Right ventricle myocardium inferior (tissue), 1 donor: ENCODE measurements around the gene ACHE. TPM values are rescaled to one million over a fixed set of nuclear protein-coding genes. Genes with fewer than 3 reads are reported as not detected.
A peak's percentile ranks its signal among the peaks of the same experiment; 100 is the strongest.

Experiments used
- ATAC-seq: fragments of 200-7000 bp; cut with Tn5 transposase; one replicate; pipeline ENCODE4 v1.9.1; 2020; ENCODE audit warnings: mild to moderate bottlenecking, moderate library complexity
- DNase-seq: peaks from one replicate; pipeline ENCODE4 v3.0.0; 2021; ENCODE audit errors: missing footprints
- intact Hi-C: fragments of 100-400 bp; cut with DNase I; formaldehyde crosslinking; loops from one replicate; pipeline ENCODE4 v1.11.0; 2022
- total RNA-seq: library from RNA; stranded (reverse); fragmentation: NEBNext Ultra II Directional; extraction: Animal tissue kit (Norgen Biotek cat#: 25700); gene quantifications from one replicate; pipeline ENCODE4 v1.2.1, GENCODE V29; 2021
- donor health status: DM: no; HTN: yes; CAD: no; lungs with severe emphysema.

Gene ACHE
- total RNA-seq, 1 donor from 2014 or later: 0.73 TPM

DNA sequence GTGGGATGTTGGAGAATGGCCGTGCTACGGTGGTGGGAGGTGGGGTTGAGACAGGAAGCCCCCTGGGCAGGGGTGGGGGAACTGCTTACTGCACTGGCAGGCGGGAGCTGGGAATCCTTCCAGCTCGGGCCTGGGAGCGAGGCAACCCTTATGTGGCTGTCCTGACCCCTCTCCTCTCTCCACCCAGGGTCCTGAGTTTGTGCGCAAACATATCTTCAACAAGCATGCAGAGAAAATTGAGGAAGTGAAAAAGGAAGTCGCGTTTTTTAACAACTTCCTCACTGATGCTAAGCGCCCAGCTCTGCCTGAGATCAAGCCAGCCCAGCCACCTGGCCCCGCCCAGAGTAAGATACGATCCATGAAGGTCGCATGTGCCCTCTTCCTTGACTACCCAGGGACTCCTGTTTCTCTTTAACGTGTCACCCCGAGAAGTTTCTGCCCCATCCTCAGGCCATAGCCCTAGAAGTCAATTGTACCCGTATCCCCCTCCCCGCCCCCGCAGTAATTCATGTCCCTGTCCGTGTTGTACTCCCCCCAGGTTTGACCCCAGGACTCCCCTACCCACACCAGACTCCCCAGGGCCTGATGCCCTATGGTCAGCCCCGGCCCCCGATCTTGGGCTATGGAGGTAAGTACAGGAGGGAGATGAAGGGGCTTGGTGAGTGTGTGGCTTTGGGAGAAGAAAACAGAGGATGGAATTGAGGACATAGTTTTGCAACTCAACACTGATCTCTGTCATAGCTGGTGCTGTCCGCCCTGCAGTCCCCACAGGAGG is 8.0 kb downstream of the ACHE start:
- no peak for ATAC-seq
- intact Hi-C loops: loop anchor here (2.0 kb wide), 1 partner anchor 13 kb away; the partner anchor contains the start of gene SRRT
- DNase-seq: peak; percentile 82

DNA sequence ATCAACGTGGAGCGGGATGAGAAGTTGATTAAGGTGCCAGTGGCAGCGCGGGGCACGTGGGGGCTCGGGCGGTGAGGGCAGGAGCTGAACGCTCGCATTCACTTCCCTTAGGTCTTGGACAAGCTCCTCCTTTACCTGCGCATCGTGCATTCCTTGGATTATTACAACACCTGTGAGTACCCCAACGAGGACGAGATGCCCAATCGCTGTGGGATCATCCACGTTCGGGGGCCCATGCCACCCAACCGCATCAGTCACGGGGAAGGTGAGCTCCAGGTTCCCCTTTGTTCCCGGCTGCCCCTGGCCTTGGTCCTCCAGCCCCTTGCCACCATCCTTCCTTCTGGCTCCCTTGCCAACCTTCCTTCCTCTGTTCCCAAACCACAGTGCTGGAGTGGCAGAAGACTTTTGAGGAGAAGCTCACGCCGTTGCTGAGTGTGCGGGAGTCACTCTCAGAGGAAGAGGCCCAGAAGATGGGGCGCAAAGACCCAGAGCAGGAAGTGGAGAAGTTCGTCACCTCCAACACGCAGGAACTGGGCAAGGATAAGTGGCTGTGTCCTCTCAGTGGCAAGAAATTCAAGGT is 8.7 kb downstream of the ACHE start:
- intact Hi-C loops: no loop called here
- ATAC-seq (no peak), DNase-seq (peak; percentile 31)

DNA sequence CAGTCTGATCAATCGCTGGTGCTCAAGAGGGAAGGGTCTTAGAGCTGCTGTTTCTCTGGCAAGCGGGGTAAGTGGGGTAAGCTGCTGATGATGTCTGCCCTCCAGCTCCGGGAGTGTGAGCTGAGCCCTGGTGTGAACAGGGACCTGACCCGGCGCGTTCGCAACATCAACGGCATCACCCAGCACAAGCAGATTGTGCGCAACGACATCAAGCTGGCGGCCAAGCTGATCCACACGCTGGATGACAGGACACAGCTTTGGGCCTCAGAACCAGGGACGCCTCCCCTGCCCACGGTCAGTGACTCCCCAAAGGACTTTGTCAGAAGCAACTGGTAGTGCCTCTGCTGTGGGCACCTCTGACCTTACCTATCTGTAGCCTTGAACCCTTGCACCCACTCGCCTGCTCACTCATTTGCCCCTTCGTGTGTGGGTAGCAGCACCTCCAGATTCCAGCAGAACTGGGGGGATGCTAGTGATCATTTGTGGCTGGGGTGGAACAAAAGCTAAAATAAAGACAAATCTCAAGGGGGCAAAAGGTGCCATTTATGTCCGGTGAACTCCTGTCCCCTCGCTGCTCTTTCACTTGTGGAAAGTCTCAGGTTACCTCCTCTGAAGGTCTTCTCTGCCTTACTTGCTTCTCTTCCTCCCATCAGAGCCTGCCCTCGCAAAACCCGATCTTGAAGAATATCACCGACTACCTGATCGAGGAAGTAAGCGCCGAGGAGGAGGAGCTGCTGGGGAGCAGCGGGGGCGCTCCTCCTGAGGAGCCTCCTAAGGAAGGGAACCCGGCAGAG is 9.3 kb downstream of the ACHE start:
- DNase-seq: peak; percentile 60
- no peak for ATAC-seq
- intact Hi-C loops: no loop called here

DNA sequence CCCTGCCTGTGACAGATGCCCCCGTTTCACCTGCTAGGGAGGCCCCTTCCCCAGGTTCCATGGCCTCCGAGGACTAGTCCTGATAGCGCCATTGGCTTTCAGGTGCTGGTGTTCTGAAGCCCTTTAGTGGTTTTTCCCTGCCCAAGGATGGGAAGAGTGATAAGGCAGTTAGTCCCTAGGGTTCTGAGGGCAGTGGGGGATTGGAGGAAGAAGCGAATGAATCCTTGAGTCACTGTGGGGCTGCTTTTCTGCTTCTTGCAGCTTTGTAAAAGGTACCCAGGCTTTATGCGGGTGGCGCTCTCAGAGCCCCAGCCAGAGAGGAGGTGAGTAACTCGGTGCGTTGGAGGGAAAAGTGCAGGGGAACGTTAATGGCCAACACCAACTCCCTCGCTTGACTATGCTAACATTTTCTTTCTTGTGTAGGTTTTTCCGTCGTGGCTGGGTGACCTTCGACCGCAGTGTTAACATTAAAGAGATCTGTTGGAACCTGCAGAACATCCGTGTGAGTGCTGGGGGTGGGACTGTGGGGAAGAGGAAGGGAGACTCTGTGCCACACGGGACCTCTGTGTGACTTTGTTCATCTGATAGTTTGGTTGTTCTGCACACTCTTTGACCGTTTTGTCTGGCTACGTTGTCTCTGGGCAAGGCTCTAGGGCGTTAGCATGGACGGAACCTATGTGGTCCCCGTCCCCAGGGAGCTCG is 10.1 kb downstream of the ACHE start:
- intact Hi-C loops: no loop called here
- peak; percentile 55 for DNase-seq
- ATAC-seq: no peak

DNA sequence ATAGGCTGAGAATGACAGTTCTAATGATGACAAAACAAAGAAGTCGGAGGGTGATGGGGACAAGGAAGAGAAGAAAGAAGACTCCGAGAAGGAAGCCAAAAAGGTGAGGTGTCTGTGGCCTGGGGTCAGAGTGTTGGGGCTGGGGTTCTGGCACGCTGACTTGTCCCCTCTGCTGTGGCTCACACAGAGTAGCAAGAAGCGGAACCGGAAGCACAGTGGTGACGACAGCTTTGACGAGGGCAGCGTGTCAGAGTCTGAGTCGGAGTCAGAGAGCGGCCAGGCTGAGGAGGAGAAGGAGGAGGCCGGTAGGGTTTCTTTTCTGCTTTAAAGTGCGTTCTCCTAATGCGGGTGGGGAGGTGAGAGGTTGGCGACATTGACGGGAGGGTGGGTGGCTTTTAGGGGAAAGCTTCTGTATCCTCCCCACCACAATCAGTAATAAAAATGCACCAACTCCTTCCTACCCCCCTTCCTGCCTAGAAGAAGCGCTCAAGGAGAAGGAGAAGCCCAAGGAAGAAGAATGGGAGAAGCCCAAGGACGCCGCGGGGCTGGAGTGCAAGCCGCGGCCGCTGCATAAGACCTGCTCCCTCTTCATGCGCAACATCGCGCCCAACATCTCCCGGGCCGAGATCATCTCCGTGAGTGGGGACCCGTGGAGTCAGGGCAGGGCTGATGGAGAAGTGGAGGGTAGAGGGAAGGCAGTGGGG is 10.8 kb downstream of the ACHE start:
- ATAC-seq (no peak), DNase-seq (peak; percentile 59)

DNA sequence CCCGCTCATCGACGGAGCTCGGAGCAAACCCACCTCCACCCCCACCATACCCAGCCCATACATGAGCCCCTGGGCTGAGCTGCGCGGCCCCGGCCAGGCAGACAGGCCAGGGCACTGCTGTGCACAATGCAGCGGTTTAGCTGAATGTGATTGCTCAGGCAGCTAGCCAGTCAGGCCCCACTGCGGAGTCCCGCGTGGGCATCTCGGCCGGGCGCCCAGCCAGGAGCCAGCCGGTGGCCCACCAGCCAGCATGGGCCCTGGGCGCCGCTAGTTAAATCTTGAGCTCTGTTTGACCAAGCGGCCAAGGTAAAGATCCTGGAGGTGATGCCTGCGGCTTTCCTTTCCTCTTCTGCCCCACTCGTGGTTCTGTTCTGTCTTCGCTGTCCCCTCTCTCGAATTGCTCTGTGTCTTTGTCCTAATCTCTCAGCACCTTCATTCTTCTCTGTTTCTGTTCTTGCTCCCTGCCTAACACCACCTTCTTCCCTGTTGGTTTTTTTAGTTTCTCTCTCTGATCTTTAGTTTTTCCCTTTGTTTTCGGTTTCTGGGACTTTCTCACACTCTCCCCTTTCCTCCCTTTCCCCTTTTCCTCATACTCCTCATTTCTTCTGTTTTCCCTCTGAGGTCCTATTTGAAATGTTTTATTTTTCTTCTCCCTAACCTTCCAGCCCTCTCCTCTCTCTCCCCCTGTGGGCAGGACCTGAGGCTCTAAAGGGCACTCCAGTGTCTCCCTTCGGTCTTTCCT is 12.7 kb downstream of the ACHE start:
- DNase-seq: peak; percentile 14

More for the DNA sequence above, 10.8 kb downstream of the ACHE start:
- intact Hi-C loops: no loop called here

DNA sequence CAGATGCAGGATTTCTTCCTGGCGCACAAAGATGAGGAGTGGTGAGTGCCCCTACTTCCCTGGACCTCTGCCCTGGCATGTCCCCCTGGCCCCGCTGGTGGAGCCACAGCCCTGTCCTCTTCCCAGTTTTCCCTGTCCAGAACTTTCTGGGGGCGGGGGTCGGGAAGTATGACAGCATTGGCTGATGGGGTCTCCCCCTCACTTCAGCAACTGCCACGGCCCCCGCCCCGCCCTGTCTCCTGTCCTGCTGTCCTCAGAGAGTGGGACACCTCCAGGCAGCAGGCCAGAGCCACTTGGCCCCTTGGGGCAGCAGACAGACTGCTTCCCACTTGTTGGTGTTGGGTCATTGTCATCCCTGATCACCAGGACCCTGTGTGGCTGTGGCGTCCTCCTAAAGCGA is 13.5 kb downstream of the ACHE start:
- DNase-seq (peak; percentile 39), ATAC-seq (no peak)
- intact Hi-C loops: no loop called here

More for the DNA sequence above, 12.7 kb downstream of the ACHE start:
- intact Hi-C loops: no loop called here
- no peak for ATAC-seq

DNA sequence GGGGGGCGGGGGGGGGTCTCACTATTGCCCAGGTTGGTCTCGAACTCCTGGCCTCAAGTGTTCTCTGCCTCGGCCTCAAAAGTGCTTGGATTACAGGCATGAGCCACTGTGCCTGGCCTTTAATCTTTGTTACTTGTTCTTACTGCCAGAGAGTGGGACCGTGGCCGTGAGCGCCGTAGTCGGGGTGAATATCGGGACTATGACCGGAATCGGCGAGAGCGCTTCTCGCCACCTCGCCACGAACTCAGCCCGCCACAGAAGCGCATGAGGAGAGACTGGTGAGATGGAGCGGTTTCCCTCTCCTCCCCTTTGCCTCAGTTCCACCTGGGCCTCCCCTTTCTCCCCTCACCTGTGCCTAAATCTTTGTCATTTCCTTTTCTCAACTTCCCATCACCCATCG is 14.6 kb downstream of the ACHE start:
- no peak for ATAC-seq
- peak; percentile 64 for DNase-seq
- intact Hi-C loops: no loop called here

DNA sequence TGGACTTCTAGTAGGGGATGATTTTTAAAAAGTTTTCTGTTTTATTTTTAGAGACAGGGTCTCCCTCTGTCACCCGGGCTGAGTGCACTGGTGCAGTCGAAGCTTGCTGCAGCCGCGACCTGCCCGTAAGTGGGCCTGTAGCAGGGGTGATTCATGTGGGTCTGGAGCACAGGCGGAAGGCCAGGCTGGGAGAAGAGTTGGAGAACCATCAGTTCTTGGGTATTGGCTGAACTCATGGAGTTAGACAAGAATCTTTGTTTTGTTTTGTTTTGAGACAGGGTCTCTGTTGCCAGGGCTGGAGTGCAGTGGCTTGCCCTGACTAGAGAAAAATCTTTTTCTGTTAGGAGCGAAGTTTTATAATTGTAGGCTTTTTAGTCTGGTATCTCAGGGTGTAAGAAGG is 15.0 kb downstream of the ACHE start:
- no peak for ATAC-seq
- intact Hi-C loops: no loop called here
- peak; percentile 2 for DNase-seq

DNA sequence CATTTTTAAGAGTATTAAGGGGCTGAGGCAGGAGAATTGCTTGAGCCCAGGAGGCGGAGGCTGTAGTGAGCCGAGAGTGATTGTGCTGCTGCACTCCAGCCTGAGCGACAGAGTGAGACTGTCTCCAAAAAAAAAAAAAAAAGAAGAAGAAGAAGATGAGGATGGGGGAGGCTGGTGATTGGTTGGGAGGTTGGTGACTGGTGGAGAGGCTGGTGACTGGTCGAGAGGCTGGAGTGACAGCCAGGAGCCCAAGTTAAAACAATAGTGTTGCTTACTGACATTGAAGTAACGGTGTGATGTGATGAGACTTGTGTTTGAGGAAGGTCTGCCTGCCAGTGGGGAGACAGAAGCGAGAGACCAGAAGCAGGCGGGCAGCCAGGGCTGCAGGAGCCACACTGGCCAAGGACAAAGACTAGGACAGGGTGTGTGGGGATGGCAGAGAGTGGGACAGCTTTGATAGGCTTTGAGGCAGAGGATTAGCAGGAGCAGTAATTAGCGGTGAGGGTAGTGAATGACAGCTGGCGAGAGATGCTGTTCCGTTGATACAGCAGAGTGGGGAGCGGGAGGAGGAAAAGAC is 15.9 kb downstream of the ACHE start:
- intact Hi-C loops: no loop called here
- DNase-seq (peak; percentile 45), ATAC-seq (peak; percentile 48)

DNA sequence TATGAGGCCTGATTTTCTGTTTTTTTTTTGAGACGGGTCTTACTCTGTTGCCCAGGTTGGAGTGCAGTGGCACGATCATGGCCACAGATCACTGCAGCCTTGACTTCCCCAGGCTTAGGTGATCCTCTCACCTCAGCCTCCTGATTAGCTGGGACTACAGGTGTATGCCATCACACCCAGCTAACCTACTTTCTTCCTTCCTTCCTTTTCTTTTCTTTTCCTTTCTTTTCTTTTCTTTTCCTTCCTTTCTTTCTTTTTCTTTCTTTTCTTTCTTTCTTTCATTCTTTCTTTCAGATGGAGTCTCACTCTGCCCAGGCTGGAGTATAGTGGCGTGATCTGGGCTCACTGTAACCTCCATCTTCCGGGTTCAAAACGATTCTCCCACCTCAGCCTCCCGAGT is 17.0 kb downstream of the ACHE start:
- ATAC-seq (no peak), DNase-seq (no peak)
- intact Hi-C loops: no loop called here

DNA sequence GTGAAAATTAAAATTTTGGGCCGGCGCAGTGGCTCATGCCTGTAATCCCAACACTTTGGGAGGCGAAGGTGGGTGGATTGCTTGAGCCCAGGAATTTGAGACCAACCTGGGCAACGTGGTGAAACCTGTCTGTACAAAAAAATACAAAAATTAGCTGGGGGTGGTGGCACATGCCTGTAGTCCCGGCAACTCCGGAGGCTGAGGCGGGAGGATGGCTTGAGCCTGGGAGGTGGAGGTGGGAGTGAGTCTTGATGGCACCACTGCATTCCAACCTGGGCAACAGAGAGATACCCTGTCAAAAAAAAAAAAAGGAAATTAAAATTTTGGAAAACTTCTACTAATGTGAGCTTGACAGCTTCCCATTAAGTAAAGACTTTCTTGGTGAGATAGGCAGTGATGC is 17.7 kb downstream of the ACHE start:
- DNase-seq (no peak), ATAC-seq (no peak)
- intact Hi-C loops: no loop called here

DNA sequence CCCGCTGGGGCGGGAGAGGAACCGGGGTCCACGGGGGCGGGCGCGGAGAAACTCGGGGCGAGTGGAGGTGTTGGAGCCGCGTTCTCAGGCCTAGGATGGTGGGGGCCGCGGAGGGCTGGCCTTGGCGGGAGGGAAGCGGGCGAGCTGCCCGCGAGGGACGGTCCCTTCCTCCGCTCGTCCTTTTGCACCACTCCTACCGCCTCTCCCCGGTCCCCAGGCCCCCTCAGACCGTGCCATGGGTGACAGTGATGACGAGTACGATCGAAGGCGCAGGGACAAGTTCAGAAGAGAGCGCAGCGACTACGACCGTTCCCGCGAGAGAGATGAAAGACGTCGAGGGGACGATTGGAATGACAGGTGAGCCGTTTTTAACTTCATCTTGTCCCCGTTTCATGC is 20.3 kb downstream of the ACHE start:
- DNase-seq (no peak), ATAC-seq (peak; percentile 49)
- intact Hi-C loops: loop anchor here (2.0 kb wide), 1 partner anchor 13 kb away; the partner anchor contains the start of gene UFSP1

DNA sequence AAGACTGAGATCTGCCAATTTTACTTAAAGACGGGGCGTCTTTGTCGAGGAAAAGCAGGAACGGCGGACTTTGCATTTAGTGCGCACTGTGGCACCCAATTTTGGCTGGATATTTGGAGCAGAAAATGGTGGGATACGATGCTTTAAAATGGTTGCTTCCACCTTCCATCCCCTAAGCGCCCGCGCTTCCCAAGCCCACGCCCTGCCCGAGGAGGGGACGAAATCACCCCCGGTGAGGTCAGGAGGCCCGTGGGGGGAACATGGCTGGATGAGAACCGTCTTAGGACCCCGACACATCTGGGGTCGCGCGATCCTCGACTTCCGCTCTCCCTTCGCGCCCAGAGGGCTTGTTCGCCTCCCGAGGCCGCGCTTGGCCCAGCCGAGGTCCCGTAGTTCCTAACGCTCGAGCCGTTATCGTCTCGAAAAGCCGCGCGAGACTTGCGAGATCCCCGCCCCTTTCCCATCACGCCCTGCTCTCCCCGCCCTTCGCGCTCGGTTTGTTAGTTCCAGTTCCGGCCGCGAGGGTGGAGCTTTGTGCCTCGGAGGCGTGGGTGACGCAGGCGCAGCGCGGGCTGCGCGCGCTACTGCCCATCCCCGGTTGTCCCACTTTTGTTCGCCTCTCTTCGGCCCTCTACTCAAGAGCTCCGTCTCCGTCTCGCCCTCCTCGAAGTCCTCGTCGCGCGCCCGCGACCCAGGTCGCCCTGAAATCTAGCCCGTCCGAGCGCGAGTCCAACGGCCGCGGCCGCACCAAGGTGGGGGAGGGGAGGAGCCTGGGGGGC is 20.9 kb downstream of the ACHE start, which contains the start of gene SRRT:
Gene SRRT, plus strand, starts transcription at position 527 of the 779 bp plus-strand sequence. CDS start 488 bp downstream, outside the sequence.
- DNase-seq (peak; percentile 100), ATAC-seq (peak; percentile 97)
- intact Hi-C loops: loop anchor here (2.0 kb wide), 1 partner anchor 14 kb away; the partner anchor contains the start of gene UFSP1

DNA sequence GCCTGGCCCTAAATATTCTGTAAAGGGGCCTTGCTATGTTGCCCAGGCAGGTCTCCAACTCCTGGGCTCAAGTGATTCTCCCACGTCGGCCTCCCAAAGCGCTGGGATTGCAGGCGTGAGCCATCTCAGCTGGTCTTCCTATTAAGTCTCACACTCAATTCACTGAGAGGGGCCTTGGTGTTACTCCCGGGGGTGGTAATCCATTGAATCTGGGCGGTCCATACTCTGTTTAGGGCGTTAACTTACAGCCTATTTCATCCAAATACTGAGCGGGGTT is 21.4 kb downstream of the ACHE start:
- DNase-seq: peak; percentile 18
- ATAC-seq: peak; percentile 3
- intact Hi-C loops: loop anchor here (2.0 kb wide), 1 partner anchor 15 kb away; the partner anchor contains the start of gene UFSP1

DNA sequence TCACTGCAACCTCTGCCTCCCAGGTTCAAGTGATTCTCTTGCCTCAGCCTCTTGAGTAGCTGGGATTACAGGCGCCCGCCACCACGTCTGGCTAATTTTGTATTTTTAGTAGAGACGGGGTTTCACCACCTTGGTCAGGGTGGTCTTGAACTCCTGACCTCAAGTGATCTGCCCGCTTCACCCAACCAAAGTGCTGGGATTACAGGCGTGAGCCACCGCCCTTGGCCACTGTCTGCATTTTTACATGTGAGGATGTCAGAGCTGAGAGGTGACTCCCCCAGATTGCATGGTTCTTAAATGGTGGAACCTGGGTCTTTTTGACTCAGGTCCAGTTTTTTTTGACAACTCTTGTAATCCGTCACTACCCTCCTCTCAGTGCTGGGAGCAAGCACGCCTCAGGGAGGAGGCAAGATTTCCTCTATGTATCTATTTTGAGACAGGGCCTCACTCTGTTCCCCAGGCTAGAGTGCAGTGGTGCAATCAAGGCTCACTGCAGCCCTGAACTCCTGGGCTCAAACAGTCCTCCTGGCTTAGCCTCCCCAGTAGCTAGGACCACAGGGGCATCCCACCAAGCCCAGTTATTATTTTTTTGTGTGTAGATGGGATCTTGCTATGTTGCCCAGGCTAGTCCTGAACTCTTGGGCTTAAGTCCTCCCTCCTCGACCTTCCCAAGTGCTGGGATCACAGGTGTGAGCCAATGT is 21.9 kb downstream of the ACHE start:
- ATAC-seq (no peak), DNase-seq (peak; percentile 27)
- intact Hi-C loops: loop anchor here (2.0 kb wide), 1 partner anchor 15 kb away; the partner anchor contains the start of gene UFSP1
